Natural killer cell (primary cell): ENCODE measurements around the gene EPHA6. TPM values are rescaled to one million over a fixed set of nuclear protein-coding genes. Genes with fewer than 3 reads are reported as not detected.
"Not testable (repeated sequence)": the region's sequence is repeated elsewhere in the genome, so short reads cannot be mapped to it uniquely, and the experiment has no call there.

Source experiments
- ATAC-seq, 3 donors: fragments of 150-1000 bp in 2 of 3; fragments of 200-7000 bp in 1 of 3; cut with Tn5 transposase; 1 replicate in 1 of 3; 2 replicates in 2 of 3; pipeline ENCODE4 v1.10.0; 2021; ENCODE audit warnings: mild to moderate bottlenecking in 2 of 3, moderate library complexity in 2 of 3
- DNase-seq, 2 donors: peaks; one replicate each; pipeline versions ENCODE4 v3.0.0 to v3.0.0-alpha.2; 2013 to 2021; ENCODE audit warnings: mixed read lengths in 1 of 2
- H3K27ac ChIP-seq: one replicate; pipeline ENCODE4 v1.5.1; 2013; ENCODE audit warnings: mild to moderate bottlenecking, low read length
- H3K27me3 ChIP-seq: one replicate; pipeline ENCODE4 v1.6.1; 2013; ENCODE audit warnings: low read length; ENCODE audit not compliant: control insufficient read depth, insufficient read depth
- H3K36me3 ChIP-seq: one replicate; pipeline ENCODE4 v1.6.1; 2013; ENCODE audit warnings: low read length; ENCODE audit not compliant: control insufficient read depth, insufficient read depth
- H3K4me1 ChIP-seq: one replicate; pipeline ENCODE4 v1.6.1; 2013; ENCODE audit warnings: low read length; ENCODE audit not compliant: control insufficient read depth, insufficient read depth
- H3K4me3 ChIP-seq: one replicate; pipeline ENCODE4 v1.5.1; 2013; ENCODE audit warnings: low read length
- H3K9me3 ChIP-seq: one replicate; pipeline ENCODE4 v1.6.1; 2013; ENCODE audit warnings: low read length; ENCODE audit not compliant: control insufficient read depth, insufficient read depth
- H3K27ac Mint-ChIP-seq, 2 donors: one replicate each; pipeline ENCODE4 v1.8.0; 2022; ENCODE audit warnings: mild to moderate bottlenecking in 2 of 2, mixed read lengths in 2 of 2, moderate library complexity in 1 of 2
- H3K27me3 Mint-ChIP-seq, 2 donors: one replicate each; pipeline ENCODE4 v1.8.0; 2022; ENCODE audit warnings: low read depth in 2 of 2, mixed read lengths in 2 of 2
- H3K36me3 Mint-ChIP-seq: one replicate; pipeline ENCODE4 v1.8.0; 2022; ENCODE audit warnings: mixed read lengths
- H3K4me1 Mint-ChIP-seq, 2 donors: one replicate each; pipeline ENCODE4 v1.8.0; 2022; ENCODE audit warnings: mixed read lengths in 2 of 2
- H3K4me3 Mint-ChIP-seq: one replicate; pipeline ENCODE4 v1.8.0; 2022; ENCODE audit warnings: mild to moderate bottlenecking, moderate library complexity, mixed read lengths
- H3K9me3 Mint-ChIP-seq, 2 donors: one replicate each; pipeline ENCODE4 v1.8.0; 2022; ENCODE audit warnings: mixed read lengths in 2 of 2
- CTCF ChIP-seq: fragments of 200-600 bp; IDR thresholded peaks from one replicate; pipeline ENCODE4 v1.8.0; 2022; ENCODE audit warnings: antibody characterized with exemption
- WGBS: methylation state at CpG from one replicate; pipeline ENCODE4 v1.1.7; 2013; ENCODE audit warnings: missing lambda C conversion rate; ENCODE audit not compliant: insufficient coverage; 5-methylcytosine and 5-hydroxymethylcytosine counted together
- intact Hi-C: fragments of 100-400 bp; cut with micrococcal nuclease; formaldehyde crosslinking; loops from one replicate; pipeline ENCODE4 v1.14.2; 2022
- total RNA-seq, 4 donors: library from RNA; stranded (reverse); fragments of 120-200 nt in 1 of 4; gene quantifications; one replicate each; pipeline versions ENCODE4 v1.2.3 to v1.2.4, GENCODE V29; 2013 to 2022

EPHA6 gene
- total RNA-seq, 3 donors from 2014 or later (not counting 1 experiment from before 2014, with no cell fraction given): not detected

- Histone ChIP-seq H3K4me1 (no peaks in the 10 kb centered on the region), H3K36me3 (no peaks in the 10 kb centered on the region), H3K27me3 (no peaks in the 10 kb centered on the region), H3K9me3 (peaks cover 8% of the 10 kb centered on the region), H3K27ac (no peak overlapping the region), H3K4me3 (no peak overlapping the region)
- peaks cover 18 to 27% of the 10 kb centered on the region in 2 donors for H3K9me3 Mint-ChIP-seq
- H3K4me1 Mint-ChIP-seq: no peaks in the 10 kb centered on the region
- 79% methylated on average over 2 of the region's 2 CpGs for WGBS
- no peaks in the 10 kb centered on the region for H3K27me3 Mint-ChIP-seq
- no peak for TF ChIP-seq CTCF
- H3K36me3 Mint-ChIP-seq: no peaks in the 10 kb centered on the region
- H3K4me3 Mint-ChIP-seq: no peak overlapping the region
- intact Hi-C loops: no loop called here
- ATAC-seq (no peak), DNase-seq (no peak)
- no peak overlapping the region for H3K27ac Mint-ChIP-seq
Observed at GRCh38 chr3:97010881-97011657, 196.7 kb downstream of the EPHA6 start.

GRCh38 chr3:97021778-97022177, 207.4 kb downstream of the EPHA6 start:
- H3K27ac Mint-ChIP-seq: no peak overlapping the region
- H3K27me3 ChIP-seq: no peaks in the 10 kb centered on the region
- no peaks in the 10 kb centered on the region for H3K4me1 Mint-ChIP-seq
- H3K27me3 Mint-ChIP-seq: no peaks in the 10 kb centered on the region
- H3K36me3 ChIP-seq: no peaks in the 10 kb centered on the region
- no peak overlapping the region for H3K27ac ChIP-seq
- ATAC-seq (no peak), DNase-seq (no peak)
- 79% methylated on average over 1 of the region's 1 CpG for WGBS
- peaks cover 28 to 43% of the 10 kb centered on the region in 2 donors for H3K9me3 Mint-ChIP-seq
- H3K9me3 ChIP-seq: no peaks in the 10 kb centered on the region
- H3K4me3 ChIP-seq: no peak overlapping the region
- no peak overlapping the region for H3K4me3 Mint-ChIP-seq
- H3K4me1 ChIP-seq: no peaks in the 10 kb centered on the region
- intact Hi-C loops: no loop called here
- TF ChIP-seq CTCF: no peak
- H3K36me3 Mint-ChIP-seq: peaks cover 17% of the 10 kb centered on the region

- Mint-ChIP-seq H3K36me3 (peaks cover 11% of the 10 kb centered on the region), H3K9me3 (peaks cover 17 to 28% of the 10 kb centered on the region in 2 donors)
- H3K36me3 ChIP-seq, H3K27me3 Mint-ChIP-seq, H3K4me1 ChIP-seq, DNase-seq, ATAC-seq, H3K27ac ChIP-seq, H3K27ac Mint-ChIP-seq, H3K4me3 Mint-ChIP-seq, H3K27me3 ChIP-seq, H3K4me1 Mint-ChIP-seq, H3K4me3 ChIP-seq, intact Hi-C loops, H3K9me3 ChIP-seq: not testable (repeated sequence)
- 94% methylated on average over 8 of the region's 8 CpGs for WGBS
Observed at GRCh38 chr3:97025612-97026011, 211.2 kb downstream of the EPHA6 start.

- no peaks in the 10 kb centered on the region for H3K36me3 ChIP-seq
- no peak for DNase-seq
- peaks cover 15% of the 10 kb centered on the region for H3K36me3 Mint-ChIP-seq
- no peaks in the 10 kb centered on the region for H3K9me3 ChIP-seq
- peaks cover 9 to 19% of the 10 kb centered on the region in 2 donors for H3K9me3 Mint-ChIP-seq
- no peak for TF ChIP-seq CTCF
- no peak for ATAC-seq
- intact Hi-C loops: no loop called here
- H3K27ac ChIP-seq: no peak overlapping the region
- H3K4me1 Mint-ChIP-seq: no peaks in the 10 kb centered on the region
- H3K27me3 ChIP-seq: no peaks in the 10 kb centered on the region
- no peaks in the 10 kb centered on the region for H3K27me3 Mint-ChIP-seq
- no peak overlapping the region for H3K27ac Mint-ChIP-seq
- no peak overlapping the region for H3K4me3 Mint-ChIP-seq
- WGBS: 100% methylated on average over 1 of the region's 1 CpG
- H3K4me3 ChIP-seq: no peak overlapping the region
- H3K4me1 ChIP-seq: no peaks in the 10 kb centered on the region
Observed at GRCh38 chr3:97029972-97030371, 215.6 kb downstream of the EPHA6 start.
